HG02623 (cell line): ENCODE results near the gene SSX2IP.
"Not testable (repeated sequence)": the region's sequence is repeated elsewhere in the genome, so short reads cannot be mapped to it uniquely, and the experiment has no call there.

Experiments used
- ATAC-seq: cut with Tn5 transposase; IDR thresholded peaks from one replicate; pipeline ENCODE4 v1.9.1; 2021; ENCODE audit warnings: moderate library complexity; ENCODE audit not compliant: unreplicated experiment

Gene SSX2IP

GRCh38 chr1:84620720-84621313 is 69.4 kb downstream of the SSX2IP start:
- ATAC-seq: peak; percentile 94

- no peak for ATAC-seq
Measured at GRCh38 chr1:84619383-84620102, 70.7 kb downstream of the SSX2IP start.

GRCh38 chr1:84617349-84617748 is 72.9 kb downstream of the SSX2IP start:
- no peak for ATAC-seq

DNA sequence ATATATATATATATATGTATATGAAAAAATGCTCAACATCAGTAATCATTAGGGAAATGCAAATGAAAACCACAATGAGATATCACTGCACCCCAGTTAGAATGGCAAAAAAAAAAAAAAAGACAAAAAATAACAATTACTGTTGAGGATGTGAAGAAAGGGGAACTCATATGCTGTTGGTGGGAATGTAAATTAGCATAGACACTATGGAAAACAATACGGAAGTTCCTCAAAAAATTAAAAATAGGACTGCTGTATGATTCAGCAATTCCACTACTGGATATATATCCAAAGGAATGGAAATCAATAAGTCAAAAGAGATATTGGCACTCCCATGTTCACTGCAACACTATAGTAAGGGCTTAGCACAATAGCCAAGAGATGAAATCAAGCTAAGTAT is 74.5 kb downstream of the SSX2IP start:
- no peak for ATAC-seq

GRCh38 chr1:84613887-84614286 is 76.4 kb downstream of the SSX2IP start:
- no peak for ATAC-seq

- ATAC-seq: no peak
Measured at GRCh38 chr1:84613026-84613425, 77.2 kb downstream of the SSX2IP start.

GRCh38 chr1:84611796-84612195 is 78.5 kb downstream of the SSX2IP start:
- ATAC-seq: no peak

DNA sequence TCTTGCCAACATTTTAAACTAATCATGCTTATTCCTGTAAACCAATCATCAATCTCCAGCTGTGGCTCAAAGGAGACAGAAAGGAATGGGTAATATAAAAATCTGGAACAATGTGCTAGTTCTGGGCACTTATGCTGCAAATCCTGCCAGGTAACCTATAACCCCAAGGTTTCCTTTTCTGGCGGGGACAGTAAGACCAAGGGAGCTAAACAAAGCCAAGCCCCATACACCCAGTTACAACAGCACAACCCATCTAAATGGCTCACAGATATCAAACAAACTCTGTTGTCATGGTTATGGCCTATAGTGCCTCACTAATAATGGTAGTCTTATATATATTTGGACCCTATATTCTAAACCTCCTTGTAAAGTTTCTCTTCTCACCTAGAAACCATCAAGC is 79.2 kb downstream of the SSX2IP start:
- no peak for ATAC-seq

DNA sequence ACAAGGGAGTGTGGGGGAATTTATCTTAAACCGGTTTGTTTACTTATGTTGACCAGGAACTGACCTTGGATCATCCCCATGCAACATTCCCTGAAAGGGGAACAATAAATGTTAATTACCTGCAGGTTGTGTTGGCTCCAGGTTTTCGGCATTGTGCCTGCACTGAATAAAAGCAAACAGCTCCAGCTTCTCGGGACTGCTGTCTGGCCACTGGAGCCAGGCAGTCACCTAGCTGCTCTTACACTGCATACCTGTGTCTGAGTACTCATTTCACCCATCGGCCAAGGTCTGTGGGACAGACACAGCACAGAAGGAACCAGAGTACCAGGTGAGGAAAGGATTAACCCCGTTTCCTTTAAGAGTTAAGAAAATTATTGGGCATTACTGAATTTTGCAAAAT is 83.3 kb downstream of the SSX2IP start:
- no peak for ATAC-seq

GRCh38 chr1:84605157-84605556 is 85.1 kb downstream of the SSX2IP start:
- no peak for ATAC-seq

- no peak for ATAC-seq
Measured at GRCh38 chr1:84603941-84604830, 86.1 kb downstream of the SSX2IP start.

GRCh38 chr1:84603223-84603622 is 87.0 kb downstream of the SSX2IP start:
- no peak for ATAC-seq

- no peak for ATAC-seq
Measured at GRCh38 chr1:84600796-84601195, 89.5 kb downstream of the SSX2IP start.

GRCh38 chr1:84598846-84599741 is 91.2 kb downstream of the SSX2IP start:
- peak; percentile 86 for ATAC-seq

- no peak for ATAC-seq
Measured at GRCh38 chr1:84598418-84598817, 91.8 kb downstream of the SSX2IP start.

DNA sequence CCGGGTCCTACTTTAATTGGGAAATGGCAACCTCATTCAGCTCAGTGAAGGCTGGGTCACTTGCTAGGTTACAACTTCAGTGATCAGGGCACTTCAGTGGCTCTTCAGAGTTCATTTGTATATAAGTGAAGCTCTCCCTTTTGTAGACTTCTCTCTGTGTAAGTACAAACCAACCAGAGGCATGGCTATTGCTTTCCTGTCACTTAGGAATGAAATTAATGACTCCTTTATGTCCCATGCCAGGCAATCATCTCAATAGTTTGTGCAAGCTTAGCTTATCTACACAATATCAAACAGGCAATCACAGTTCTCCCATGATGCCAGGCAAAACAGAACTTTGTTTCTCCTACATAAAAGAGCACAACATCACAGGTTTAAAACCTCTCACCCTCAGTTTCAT is 93.2 kb downstream of the SSX2IP start:
- no peak for ATAC-seq

DNA sequence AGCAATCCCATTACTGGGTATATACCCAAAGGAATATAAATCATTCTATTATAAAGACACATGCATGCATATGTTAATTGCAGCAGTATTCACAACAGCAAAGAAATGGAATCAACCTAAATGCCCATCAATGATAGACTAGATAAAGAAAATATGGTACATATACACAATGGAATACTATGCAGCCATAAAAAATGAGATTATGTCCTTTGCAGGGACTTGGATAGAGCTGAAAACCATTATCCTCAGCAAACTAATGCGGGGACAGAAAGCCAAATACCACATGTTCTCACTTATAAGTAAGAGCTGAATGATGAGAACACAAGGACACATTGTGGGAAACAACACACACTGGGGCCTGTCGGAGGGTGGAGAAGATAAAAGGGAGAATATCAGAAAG is 95.3 kb downstream of the SSX2IP start:
- ATAC-seq: not testable (repeated sequence)
